Esophagus muscularis mucosa (tissue), 4 donors: Measurements from ENCODE around the gene ATP6V0C.

Experiments used
- EP300 ChIP-seq: sonication (generic); formaldehyde crosslinking; IDR thresholded peaks from one replicate; pipeline ENCODE4 v1.6.1; 2017; ENCODE audit warnings: antibody characterized with exemption
- POLR2A ChIP-seq: fragments of 450-650 bp; IDR thresholded peaks from one replicate; pipeline ENCODE4 v1.6.1; 2017; ENCODE audit warnings: antibody characterized with exemption, moderate library complexity, mild to moderate bottlenecking, low read depth
- POLR2AphosphoS5 ChIP-seq, 2 donors: sonication (generic); formaldehyde crosslinking; IDR thresholded peaks; one replicate each; pipeline ENCODE4 v1.6.1; 2017; ENCODE audit warnings: antibody characterized with exemption in 2 of 2
- TF ChIP-seq, protein P1 (sequence below), 3 experiments: fragments of 200-600 bp in 2 of 3; fragments of 450-650 bp in 1 of 3; sonication (generic) in 2 of 3; IDR thresholded peaks; one replicate each; pipeline ENCODE4 v1.5.1; 2017 to 2019; ENCODE audit warnings: antibody characterized with exemption in 3 of 3, mild to moderate bottlenecking in 2 of 3, moderate library complexity in 1 of 3

- TF ChIP-seq, protein P1, sequence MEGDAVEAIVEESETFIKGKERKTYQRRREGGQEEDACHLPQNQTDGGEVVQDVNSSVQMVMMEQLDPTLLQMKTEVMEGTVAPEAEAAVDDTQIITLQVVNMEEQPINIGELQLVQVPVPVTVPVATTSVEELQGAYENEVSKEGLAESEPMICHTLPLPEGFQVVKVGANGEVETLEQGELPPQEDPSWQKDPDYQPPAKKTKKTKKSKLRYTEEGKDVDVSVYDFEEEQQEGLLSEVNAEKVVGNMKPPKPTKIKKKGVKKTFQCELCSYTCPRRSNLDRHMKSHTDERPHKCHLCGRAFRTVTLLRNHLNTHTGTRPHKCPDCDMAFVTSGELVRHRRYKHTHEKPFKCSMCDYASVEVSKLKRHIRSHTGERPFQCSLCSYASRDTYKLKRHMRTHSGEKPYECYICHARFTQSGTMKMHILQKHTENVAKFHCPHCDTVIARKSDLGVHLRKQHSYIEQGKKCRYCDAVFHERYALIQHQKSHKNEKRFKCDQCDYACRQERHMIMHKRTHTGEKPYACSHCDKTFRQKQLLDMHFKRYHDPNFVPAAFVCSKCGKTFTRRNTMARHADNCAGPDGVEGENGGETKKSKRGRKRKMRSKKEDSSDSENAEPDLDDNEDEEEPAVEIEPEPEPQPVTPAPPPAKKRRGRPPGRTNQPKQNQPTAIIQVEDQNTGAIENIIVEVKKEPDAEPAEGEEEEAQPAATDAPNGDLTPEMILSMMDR (IDR thresholded peaks at IDR 0.05), result no peak
- TF ChIP-seq EP300 (no peak), POLR2A (no peak), POLR2AphosphoS5 (IDR thresholded peaks at IDR 0.05) (no peak)
Observed at GRCh38 chr16:2499890-2500429, 13.8 kb upstream of the ATP6V0C start.
